Chondrocyte (in vitro differentiated cells): Measurements from ENCODE around the gene PAPOLG. TPM values are rescaled to one million over a fixed set of nuclear protein-coding genes. Genes with fewer than 3 reads are reported as not detected.

Experiments
- DNase-seq: peaks from one replicate; pipeline ENCODE4 v3.0.0; 2021; ENCODE audit warnings: mixed read lengths, low spot score
- H3K27ac Mint-ChIP-seq: one replicate; pipeline ENCODE4 v1.8.0; 2021; ENCODE audit warnings: mild to moderate bottlenecking, moderate library complexity, mixed read lengths; ENCODE audit not compliant: unreplicated experiment
- H3K27me3 Mint-ChIP-seq: 2 replicates; pipeline ENCODE4 v1.8.0; 2021; ENCODE audit warnings: low read depth, mixed read lengths
- H3K36me3 Mint-ChIP-seq: 2 replicates; pipeline ENCODE4 v1.8.0; 2021; ENCODE audit warnings: low read depth, mixed read lengths
- H3K4me1 Mint-ChIP-seq: 2 replicates; pipeline ENCODE4 v1.8.0; 2021; ENCODE audit warnings: low read depth, mild to moderate bottlenecking, mixed read lengths
- H3K4me3 Mint-ChIP-seq: one replicate; pipeline ENCODE4 v1.8.0; 2021; ENCODE audit warnings: mild to moderate bottlenecking, moderate library complexity, mixed read lengths; ENCODE audit not compliant: unreplicated experiment
- H3K9me3 Mint-ChIP-seq: 2 replicates; pipeline ENCODE4 v1.8.0; 2021; ENCODE audit warnings: low read depth, mixed read lengths
- total RNA-seq: library from RNA; stranded (reverse); gene quantifications from 3 replicates; pipeline ENCODE4 v1.2.1, GENCODE V29; 2021
- TF ChIP-seq, protein P1 (sequence below): fragments of 200-600 bp; sonication (generic); IDR thresholded peaks from 2 replicates; pipeline ENCODE4 v1.5.0; 2021; ENCODE audit warnings: antibody characterized with exemption, mild to moderate bottlenecking, moderate library complexity

The PAPOLG gene
- total RNA-seq, 1 donor from 2014 or later: 10.0 TPM

DNA sequence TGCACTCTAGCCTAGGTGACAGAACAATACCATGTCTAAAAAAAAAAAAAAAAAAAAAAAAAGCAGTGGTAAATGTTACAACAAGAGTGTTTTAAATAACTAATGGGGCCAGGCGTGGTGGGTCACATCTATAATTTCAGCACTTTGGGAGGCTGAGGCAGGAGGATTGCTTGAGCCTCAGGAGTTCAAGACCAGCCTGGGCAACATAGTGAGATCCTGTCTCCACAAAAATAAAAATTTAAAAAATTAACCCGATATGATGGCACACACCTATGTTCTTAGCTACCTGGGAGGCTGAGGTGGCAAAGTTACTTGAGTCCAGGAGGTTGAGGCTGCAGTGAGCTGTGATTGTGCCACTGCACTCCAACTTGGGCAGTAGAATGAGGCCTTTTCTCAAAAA lies 37.1 kb downstream of the PAPOLG start:
- Mint-ChIP-seq H3K36me3 (peaks cover 30% of the 10 kb centered on the region), H3K4me1 (peaks cover 5% of the 10 kb centered on the region), H3K27me3 (no peaks in the 10 kb centered on the region), H3K9me3 (no peaks in the 10 kb centered on the region), H3K4me3 (no peak overlapping the region), H3K27ac (no peak overlapping the region)
- DNase-seq: no peak
- TF ChIP-seq, protein P1, sequence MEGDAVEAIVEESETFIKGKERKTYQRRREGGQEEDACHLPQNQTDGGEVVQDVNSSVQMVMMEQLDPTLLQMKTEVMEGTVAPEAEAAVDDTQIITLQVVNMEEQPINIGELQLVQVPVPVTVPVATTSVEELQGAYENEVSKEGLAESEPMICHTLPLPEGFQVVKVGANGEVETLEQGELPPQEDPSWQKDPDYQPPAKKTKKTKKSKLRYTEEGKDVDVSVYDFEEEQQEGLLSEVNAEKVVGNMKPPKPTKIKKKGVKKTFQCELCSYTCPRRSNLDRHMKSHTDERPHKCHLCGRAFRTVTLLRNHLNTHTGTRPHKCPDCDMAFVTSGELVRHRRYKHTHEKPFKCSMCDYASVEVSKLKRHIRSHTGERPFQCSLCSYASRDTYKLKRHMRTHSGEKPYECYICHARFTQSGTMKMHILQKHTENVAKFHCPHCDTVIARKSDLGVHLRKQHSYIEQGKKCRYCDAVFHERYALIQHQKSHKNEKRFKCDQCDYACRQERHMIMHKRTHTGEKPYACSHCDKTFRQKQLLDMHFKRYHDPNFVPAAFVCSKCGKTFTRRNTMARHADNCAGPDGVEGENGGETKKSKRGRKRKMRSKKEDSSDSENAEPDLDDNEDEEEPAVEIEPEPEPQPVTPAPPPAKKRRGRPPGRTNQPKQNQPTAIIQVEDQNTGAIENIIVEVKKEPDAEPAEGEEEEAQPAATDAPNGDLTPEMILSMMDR: no peak

DNA sequence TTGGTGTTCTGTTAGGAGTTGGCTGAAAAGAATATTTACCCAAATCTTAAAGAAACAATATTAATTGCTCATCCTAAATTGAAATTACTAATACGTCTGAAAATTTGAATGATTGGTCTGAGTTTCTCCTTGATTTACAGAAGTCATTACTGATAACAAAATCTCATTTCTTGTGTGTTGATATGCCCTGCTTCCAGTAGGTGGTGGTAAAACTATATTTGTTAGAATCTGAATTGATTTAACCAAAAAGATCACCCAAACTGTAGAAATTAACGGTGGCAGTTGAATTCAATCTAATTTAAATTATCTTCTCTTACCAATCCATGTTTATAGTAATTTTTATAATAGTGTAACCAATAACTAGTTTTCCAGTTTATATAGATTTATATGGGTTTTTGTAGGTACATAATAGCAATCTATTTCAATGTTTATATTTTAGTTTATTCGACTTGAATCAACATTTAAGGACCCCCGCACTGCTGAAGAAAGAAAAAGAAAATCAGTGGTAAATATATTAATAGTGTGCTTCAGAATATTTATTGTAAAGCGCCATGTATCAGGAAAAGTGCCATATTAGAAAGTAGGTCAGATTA lies 38.3 kb downstream of the PAPOLG start:
- peaks cover 5% of the 10 kb centered on the region for H3K4me1 Mint-ChIP-seq
- no peak for DNase-seq
- no peak overlapping the region for H3K4me3 Mint-ChIP-seq
- H3K27me3 Mint-ChIP-seq: no peaks in the 10 kb centered on the region
- TF ChIP-seq, protein P1: peak; percentile 85
- H3K36me3 Mint-ChIP-seq: peaks cover 26% of the 10 kb centered on the region
- no peak overlapping the region for H3K27ac Mint-ChIP-seq
- no peaks in the 10 kb centered on the region for H3K9me3 Mint-ChIP-seq

DNA sequence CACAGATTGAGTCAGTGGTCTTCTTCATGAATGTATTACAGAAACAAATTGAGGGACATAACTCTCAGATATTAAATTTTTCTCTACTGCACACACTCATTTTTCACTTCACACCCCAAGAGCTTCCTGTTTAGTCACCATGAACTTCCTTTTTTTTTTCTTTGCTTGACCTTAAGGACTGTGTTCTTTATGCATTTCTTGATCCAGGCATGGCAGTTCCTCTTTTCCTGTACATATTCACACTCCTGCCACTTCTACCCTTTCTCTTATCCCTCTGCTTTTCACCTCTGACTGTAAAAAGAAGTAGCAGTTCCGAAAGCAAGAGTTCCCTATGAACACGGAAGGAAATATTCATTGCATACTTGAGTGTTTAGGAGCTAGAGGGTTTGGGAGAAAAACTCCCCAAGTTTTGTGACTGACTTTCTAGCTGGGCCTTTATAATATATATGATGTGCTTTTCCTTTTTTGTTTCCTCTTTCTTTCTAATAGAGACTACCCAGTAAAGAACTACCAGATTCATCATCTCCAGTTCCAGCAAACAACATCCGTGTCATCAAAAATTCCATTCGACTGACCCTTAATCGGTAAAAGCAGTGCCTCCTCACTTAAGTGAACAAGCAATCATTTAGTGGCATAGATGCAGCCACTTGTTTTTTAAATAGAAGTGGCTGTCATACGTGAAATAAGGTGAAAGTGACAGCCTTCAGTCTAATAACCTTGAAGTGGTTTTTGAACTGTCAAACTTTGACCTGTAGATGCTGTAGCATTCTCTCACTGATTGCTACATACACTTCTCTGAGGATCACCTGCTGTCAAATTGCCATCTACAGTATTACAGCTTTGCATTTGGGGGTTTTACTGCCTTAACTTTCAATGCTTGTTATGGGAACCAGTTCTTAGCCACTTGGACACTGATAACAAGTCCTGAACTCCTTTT lies 40.8 kb downstream of the PAPOLG start:
- DNase-seq: no peak
- H3K27ac Mint-ChIP-seq: no peak overlapping the region
- no peak overlapping the region for H3K4me3 Mint-ChIP-seq

DNA sequence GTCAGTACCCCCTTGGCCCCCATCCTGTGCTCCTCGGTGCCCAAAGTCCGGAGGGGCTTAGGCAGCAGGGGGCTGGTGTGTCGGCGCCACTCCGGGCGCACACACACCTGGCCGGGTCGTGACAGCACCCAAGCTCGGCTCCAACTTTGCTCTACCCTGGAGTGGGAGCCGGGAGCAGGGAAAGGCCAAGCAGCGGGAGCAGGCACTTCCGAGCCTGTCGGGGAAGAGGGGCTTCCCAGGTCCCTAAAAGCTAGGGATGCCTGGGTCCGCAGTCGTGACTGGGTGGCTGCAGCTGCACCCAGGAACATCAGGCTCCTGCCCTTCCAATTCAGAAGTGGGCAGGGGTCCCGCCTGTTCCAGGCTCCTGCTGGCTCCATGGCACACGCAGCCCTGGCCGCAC lies 48.4 kb downstream of the PAPOLG start:
- Mint-ChIP-seq H3K27ac (no peak overlapping the region), H3K4me1 (peaks cover 6% of the 10 kb centered on the region), H3K27me3 (no peaks in the 10 kb centered on the region), H3K36me3 (peaks cover under 1% of the 10 kb centered on the region), H3K4me3 (no peak overlapping the region), H3K9me3 (no peaks in the 10 kb centered on the region)
- no peak for DNase-seq
- TF ChIP-seq, protein P1: no peak

More for the DNA sequence above, 40.8 kb downstream of the PAPOLG start:
- no peaks in the 10 kb centered on the region for H3K27me3 Mint-ChIP-seq
- H3K9me3 Mint-ChIP-seq: no peaks in the 10 kb centered on the region
- TF ChIP-seq, protein P1: no peak
- H3K4me1 Mint-ChIP-seq: peaks cover 5% of the 10 kb centered on the region
- H3K36me3 Mint-ChIP-seq: peaks cover 17% of the 10 kb centered on the region

DNA sequence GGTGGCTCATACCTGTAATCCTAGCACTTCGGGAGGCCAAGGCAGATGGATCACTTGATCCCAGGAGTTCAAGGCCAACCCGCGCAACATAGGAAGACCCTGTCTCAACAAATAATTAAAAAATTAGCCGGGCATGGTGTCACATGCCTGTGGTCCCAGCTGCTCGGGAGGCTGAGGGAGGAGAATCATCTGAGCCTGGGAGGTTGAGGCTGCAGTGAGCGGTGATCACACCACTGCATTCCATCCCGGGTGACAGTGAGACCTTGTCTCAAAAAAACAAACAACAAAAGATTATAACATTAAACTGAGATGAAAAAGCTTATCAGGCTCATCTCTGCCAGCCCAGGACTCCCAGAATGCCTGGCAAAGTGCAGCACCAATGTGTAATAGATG lies 50.5 kb downstream of the PAPOLG start:
- Mint-ChIP-seq H3K4me1 (peaks cover 6% of the 10 kb centered on the region), H3K9me3 (no peaks in the 10 kb centered on the region), H3K36me3 (no peaks in the 10 kb centered on the region), H3K27ac (no peak overlapping the region), H3K27me3 (no peaks in the 10 kb centered on the region), H3K4me3 (no peak overlapping the region)
- DNase-seq: no peak
- TF ChIP-seq, protein P1: no peak
